Measurements from ENCODE around the gene CCDC14.
"Not testable (repeated sequence)": the region's sequence is repeated elsewhere in the genome, so short reads cannot be mapped to it uniquely, and the experiment has no call there.

CCDC14 gene

GRCh38 chr3:123967260-123967659, 6.2 kb upstream of the CCDC14 start:
- DNase-seq (ENCODE audit: low read depth in 2 of 2): not testable (repeated sequence)

GRCh38 chr3:123966799-123967198, 5.8 kb upstream of the CCDC14 start:
- DNase-seq (ENCODE audit: low read depth in 2 of 2): not testable (repeated sequence)

- not testable (repeated sequence) for DNase-seq (ENCODE audit: low read depth in 2 of 2)
Measured at GRCh38 chr3:123964793-123965192, 3.8 kb upstream of the CCDC14 start.

- no peak for DNase-seq (ENCODE audit: low read depth in 2 of 2)
Measured at GRCh38 chr3:123961508-123961856, 453 bp upstream of the CCDC14 start.

GRCh38 chr3:123953735-123954134, 7.3 kb downstream of the CCDC14 start:
- DNase-seq (ENCODE audit: low read depth in 2 of 2): no peak

GRCh38 chr3:123952844-123953520, 8.0 kb downstream of the CCDC14 start:
- no peak for DNase-seq (ENCODE audit: low read depth in 2 of 2)

GRCh38 chr3:123951522-123952447, 9.2 kb downstream of the CCDC14 start:
- no peak for DNase-seq (ENCODE audit: low read depth in 2 of 2)

GRCh38 chr3:123949641-123950040, 11.4 kb downstream of the CCDC14 start:
- DNase-seq (ENCODE audit: low read depth in 2 of 2): no peak

- DNase-seq (ENCODE audit: low read depth in 2 of 2): no peak
Measured at GRCh38 chr3:123948449-123948848, 12.6 kb downstream of the CCDC14 start.

- no peak for DNase-seq (ENCODE audit: low read depth in 2 of 2)
Measured at GRCh38 chr3:123947482-123947881, 13.5 kb downstream of the CCDC14 start.

GRCh38 chr3:123941542-123941941, 19.5 kb downstream of the CCDC14 start:
- no peak for DNase-seq (ENCODE audit: low read depth in 2 of 2)

- DNase-seq (ENCODE audit: low read depth in 2 of 2): no peak
Measured at GRCh38 chr3:123941121-123941520, 19.9 kb downstream of the CCDC14 start.

GRCh38 chr3:123939706-123940105, 21.3 kb downstream of the CCDC14 start:
- DNase-seq (ENCODE audit: low read depth in 2 of 2): no peak

- no peak for DNase-seq (ENCODE audit: low read depth in 2 of 2)
Measured at GRCh38 chr3:123936400-123936799, 24.6 kb downstream of the CCDC14 start.

- no peak for DNase-seq (ENCODE audit: low read depth in 2 of 2)
Measured at GRCh38 chr3:123935830-123936229, 25.2 kb downstream of the CCDC14 start.

- DNase-seq (ENCODE audit: low read depth in 2 of 2): no peak
Measured at GRCh38 chr3:123934250-123934649, 26.8 kb downstream of the CCDC14 start.

- DNase-seq (ENCODE audit: low read depth in 2 of 2): no peak
Measured at GRCh38 chr3:123930445-123930844, 30.6 kb downstream of the CCDC14 start.

GRCh38 chr3:123929325-123929724, 31.7 kb downstream of the CCDC14 start:
- DNase-seq (ENCODE audit: low read depth in 2 of 2): no peak

- DNase-seq (ENCODE audit: low read depth in 2 of 2): no peak
Measured at GRCh38 chr3:123926396-123926795, 34.6 kb downstream of the CCDC14 start.

GRCh38 chr3:123920868-123921267, 40.2 kb downstream of the CCDC14 start:
- no peak for DNase-seq (ENCODE audit: low read depth in 2 of 2)

GRCh38 chr3:123920383-123920782, 40.6 kb downstream of the CCDC14 start:
- DNase-seq (ENCODE audit: low read depth in 2 of 2): no peak

GRCh38 chr3:123919353-123919752, 41.7 kb downstream of the CCDC14 start:
- DNase-seq (ENCODE audit: low read depth in 2 of 2): no peak

GRCh38 chr3:123914829-123915228, 46.2 kb downstream of the CCDC14 start:
- DNase-seq (ENCODE audit: low read depth in 2 of 2): no peak
